Breast epithelium (tissue), 4 donors: ENCODE measurements around the gene AOPEP. TPM values are rescaled to one million over a fixed set of nuclear protein-coding genes. Genes with fewer than 3 reads are reported as not detected.

ENCODE experiments used
- DNase-seq, 2 donors: peaks; one replicate each; pipeline ENCODE4 v3.0.0-alpha.2; 2019; ENCODE audit warnings: low spot score in 2 of 2
- H3K27ac ChIP-seq, 2 donors: fragments of 200-600 bp; sonication (generic) in 1 of 2; one replicate each; pipeline ENCODE4 v1.5.1; 2016 to 2019; ENCODE audit warnings: mild to moderate bottlenecking in 1 of 2
- H3K27me3 ChIP-seq, 2 donors: fragments of 200-600 bp; sonication (generic) in 1 of 2; one replicate each; pipeline versions ENCODE4 v1.5.1 to v1.6.0; 2017 to 2019; ENCODE audit warnings: control low read depth in 1 of 2, mild to moderate bottlenecking in 1 of 2
- H3K36me3 ChIP-seq: fragments of 200-600 bp; one replicate; pipeline ENCODE4 v1.5.1; 2019
- H3K4me1 ChIP-seq, 2 donors: fragments of 200-600 bp; sonication (generic); one replicate each; pipeline ENCODE4 v1.5.1; 2016 to 2019; ENCODE audit warnings: control low read depth in 1 of 2
- H3K4me3 ChIP-seq, 3 donors: fragments of 200-600 bp; sonication (generic); 1 replicate in 2 of 3; 2 replicates in 1 of 3; pipeline ENCODE4 v1.5.1; 2016 to 2019; ENCODE audit warnings: mild to moderate bottlenecking in 3 of 3, moderate library complexity in 2 of 3
- H3K9me3 ChIP-seq, 2 donors: fragments of 200-600 bp; sonication (generic) in 1 of 2; one replicate each; pipeline ENCODE4 v1.5.1; 2016 to 2019; ENCODE audit warnings: control low read depth in 1 of 2
- CTCF ChIP-seq, 3 donors: fragments of 450-650 bp; IDR thresholded peaks; one replicate each; pipeline ENCODE4 v1.5.1; 2016 to 2017; ENCODE audit warnings: antibody characterized with exemption in 3 of 3, mild to moderate bottlenecking in 3 of 3, moderate library complexity in 3 of 3
- POLR2A ChIP-seq: fragments of 450-650 bp; IDR thresholded peaks from one replicate; pipeline ENCODE4 v1.6.1; 2016; ENCODE audit warnings: antibody characterized with exemption, mild to moderate bottlenecking, moderate library complexity
- POLR2AphosphoS5 ChIP-seq, 3 donors: sonication (generic); formaldehyde crosslinking; IDR thresholded peaks; one replicate each; pipeline ENCODE4 v1.6.1; 2017; ENCODE audit warnings: antibody characterized with exemption in 3 of 3
- intact Hi-C: fragments of 100-400 bp; cut with DNase I; formaldehyde crosslinking; loops from one replicate; pipeline ENCODE4 v1.15.1; 2023; ENCODE audit warnings: low total_unique reads
- total RNA-seq, 3 donors: library from RNA; depleted of rRNA; stranded (reverse); fragments of >200 nt; gene quantifications; one replicate each; pipeline ENCODE4 v1.1.0, GENCODE V29; 2016

AOPEP gene
- total RNA-seq, 3 donors from 2014 or later: 15.5 to 94.1 (median 87.5) TPM

- Histone ChIP-seq H3K9me3 (peaks cover 0 to 15% of the 10 kb centered on the region in 2 donors), H3K4me3 (no peak overlapping the region), H3K27ac (no peak overlapping the region), H3K4me1 (no peaks in the 10 kb centered on the region), H3K27me3 (no peaks in the 10 kb centered on the region), H3K36me3 (no peaks in the 10 kb centered on the region)
- no peak for DNase-seq
- intact Hi-C loops: no loop called here
- TF ChIP-seq CTCF (IDR thresholded peaks at IDR 0.05) (no peak), POLR2A (no peak), POLR2AphosphoS5 (IDR thresholded peaks at IDR 0.05) (no peak)
These were observed 19.5 kb downstream of the AOPEP start for GRCh38 chr9:94745806-94746540.

- TF ChIP-seq POLR2A (no peak), POLR2AphosphoS5 (IDR thresholded peaks at IDR 0.05) (no peak), CTCF (IDR thresholded peaks at IDR 0.05) (no peak)
- intact Hi-C loops: no loop called here
- Histone ChIP-seq H3K4me1 (no peaks in the 10 kb centered on the region), H3K4me3 (no peak overlapping the region), H3K27me3 (no peaks in the 10 kb centered on the region), H3K9me3 (peaks cover 0 to 15% of the 10 kb centered on the region in 2 donors), H3K27ac (no peak overlapping the region), H3K36me3 (no peaks in the 10 kb centered on the region)
- DNase-seq: no peak
These were observed 20.3 kb downstream of the AOPEP start for GRCh38 chr9:94746541-94747370.

- Histone ChIP-seq H3K36me3 (no peaks in the 10 kb centered on the region), H3K4me3 (no peak overlapping the region), H3K9me3 (peaks cover 0 to 5% of the 10 kb centered on the region in 2 donors), H3K27ac (no peak overlapping the region), H3K4me1 (no peaks in the 10 kb centered on the region), H3K27me3 (no peaks in the 10 kb centered on the region)
- intact Hi-C loops: loop anchor here (10.0 kb wide), 1 partner anchor 1290 kb away; no protein-coding TSS in a partner anchor
- DNase-seq: no peak
- no peak for TF ChIP-seq POLR2AphosphoS5 (IDR thresholded peaks at IDR 0.05)
- TF ChIP-seq POLR2A: no peak
- no peak for TF ChIP-seq CTCF (IDR thresholded peaks at IDR 0.05)
These were observed 28.5 kb downstream of the AOPEP start for GRCh38 chr9:94754976-94755475.

GRCh38 chr9:94757158-94757557 lies 30.7 kb downstream of the AOPEP start:
- Histone ChIP-seq H3K27ac (no peak overlapping the region), H3K36me3 (no peaks in the 10 kb centered on the region), H3K4me3 (no peak overlapping the region), H3K4me1 (no peaks in the 10 kb centered on the region), H3K9me3 (no peaks in the 10 kb centered on the region), H3K27me3 (no peaks in the 10 kb centered on the region)
- no peak for DNase-seq
- no peak for TF ChIP-seq POLR2AphosphoS5 (IDR thresholded peaks at IDR 0.05)
- no peak for TF ChIP-seq CTCF (IDR thresholded peaks at IDR 0.05)
- TF ChIP-seq POLR2A: no peak
- intact Hi-C loops: loop anchor here (10.0 kb wide), 1 partner anchor 1288 kb away; no protein-coding TSS in a partner anchor
